Endothelial cell of umbilical vein (primary cell): ENCODE data around the gene ROBO4. TPM values are rescaled to one million over a fixed set of nuclear protein-coding genes. Genes with fewer than 3 reads are reported as not detected.
A peak's percentile ranks its signal among the peaks of the same experiment; 100 is the strongest.

Experiments used
- BruUV-seq: library from RNA; stranded (reverse); fragments of 400-500 nt; replicated peaks from 2 replicates; lab custom pipeline; 2021; lab: Mats Ljungman, UMichigan
- CTCF ChIA-PET: fragments of 300-600, 350-600 bp; sonication (Branson Sonifier 250); formaldehyde crosslinking; loops from one replicate; lab custom pipeline; 2021; ENCODE audit warnings: antibody characterized with exemption, inconsistent platforms; lab: Charles Lee
- POLR2A ChIA-PET: fragments of 300-600, 350-600 bp; sonication (Branson Sonifier 250); formaldehyde crosslinking; loops from one replicate; lab custom pipeline; 2021; ENCODE audit warnings: antibody characterized with exemption, inconsistent platforms; lab: Charles Lee
- DNase-seq: peaks from one replicate; pipeline ENCODE4 v3.0.0-alpha.2; 2011; ENCODE audit warnings: low read depth, low spot score
- FAIRE-seq: peaks from 2 replicates; lab custom pipeline; 2011; peaks lifted over from hg19 to GRCh38; lab: Jason Lieb, UNC
- H2AFZ ChIP-seq: 2 replicates; pipeline ENCODE4 v1.6.0; 2012; ENCODE audit warnings: low read depth, low read length, control low read depth, inconsistent platforms
- H3K27ac ChIP-seq: 2 replicates; pipeline ENCODE4 v1.5.1; 2011; ENCODE audit warnings: low read depth, mild to moderate bottlenecking, control low read depth, low read length, moderate library complexity; ENCODE audit not compliant: insufficient read depth
- H3K27me3 ChIP-seq, 2 experiments: 2 replicates each; pipeline versions ENCODE4 v1.6.0 to v1.6.1; 2011; ENCODE audit warnings: low read length in 2 of 2, mixed read lengths in 1 of 2; ENCODE audit not compliant: control insufficient read depth in 2 of 2, insufficient read depth in 2 of 2
- H3K36me3 ChIP-seq, 2 experiments: 2 replicates in 1 of 2; 3 replicates in 1 of 2; pipeline ENCODE4 v1.5.1; 2011; ENCODE audit warnings: low read length in 2 of 2, mild to moderate bottlenecking in 1 of 2, moderate library complexity in 1 of 2; ENCODE audit not compliant: control insufficient read depth in 2 of 2, insufficient read depth in 2 of 2; ENCODE audit errors: extremely low read depth in 1 of 2
- H3K4me1 ChIP-seq: 3 replicates; pipeline ENCODE4 v1.5.1; 2011; ENCODE audit warnings: mild to moderate bottlenecking, low read length; ENCODE audit not compliant: control insufficient read depth, insufficient read depth; ENCODE audit errors: extremely low read depth
- H3K4me2 ChIP-seq: 2 replicates; pipeline ENCODE4 v1.6.1; 2011; ENCODE audit warnings: low read length, control low read depth, mixed read lengths; ENCODE audit not compliant: insufficient read depth
- H3K4me3 ChIP-seq, 3 experiments: fragments of 200-600 bp in 1 of 3; sonication (generic), shearing (Covaris generic) in 1 of 3; replicated peaks in 1 of 3; 2 replicates each; pipeline ENCODE4 v1.5.1; 2011 to 2016; ENCODE audit warnings: control low read depth in 3 of 3, low read length in 3 of 3, mild to moderate bottlenecking in 2 of 3, inconsistent platforms in 1 of 3, low read depth in 1 of 3, moderate library complexity in 1 of 3; ENCODE audit not compliant: insufficient read depth in 1 of 3
- H3K79me2 ChIP-seq: 2 replicates; pipeline ENCODE4 v1.6.0; 2012; ENCODE audit warnings: low read length, inconsistent platforms; ENCODE audit not compliant: control insufficient read depth, insufficient read depth
- H3K9ac ChIP-seq: replicated peaks from 2 replicates; pipeline ENCODE3; 2011; ENCODE audit warnings: low read length, control low read depth; ENCODE audit not compliant: insufficient read depth; ENCODE audit errors: extremely low read depth
- H3K9me1 ChIP-seq: replicated peaks from 3 replicates; pipeline ENCODE4 v1.6.0; 2011; ENCODE audit warnings: mild to moderate bottlenecking, low read length; ENCODE audit not compliant: control insufficient read depth, insufficient read depth; ENCODE audit errors: extremely low read depth
- H3K9me3 ChIP-seq: replicated peaks from 2 replicates; pipeline ENCODE4 v1.5.1; 2012; ENCODE audit warnings: low read length, inconsistent platforms; ENCODE audit not compliant: control insufficient read depth, insufficient read depth
- H4K20me1 ChIP-seq: replicated peaks from 2 replicates; pipeline ENCODE3; 2011; ENCODE audit warnings: mild to moderate bottlenecking, low read length; ENCODE audit not compliant: control insufficient read depth, insufficient read depth; ENCODE audit errors: extremely low read depth
- CTCF ChIP-seq, 2 donors: IDR thresholded peaks; 1 replicate in 1 of 2; 2 replicates in 1 of 2; pipeline ENCODE4 v1.5.1; 2011; ENCODE audit warnings: low read length in 2 of 2, mild to moderate bottlenecking in 2 of 2, moderate library complexity in 2 of 2, control low read depth in 1 of 2, inconsistent platforms in 1 of 2, low read depth in 1 of 2; ENCODE audit not compliant: insufficient read depth in 1 of 2; ENCODE audit errors: extremely low read depth in 1 of 2
- EZH2 ChIP-seq: IDR thresholded peaks from 2 replicates; pipeline ENCODE4 v1.6.1; 2012; ENCODE audit warnings: borderline replicate concordance, low read depth, mild to moderate bottlenecking, moderate library complexity, low read length, inconsistent platforms; ENCODE audit not compliant: severe bottlenecking
- FOS ChIP-seq: IDR thresholded peaks from 2 replicates; pipeline ENCODE4 v1.6.1; 2011; ENCODE audit warnings: mild to moderate bottlenecking, low read length, moderate library complexity, borderline replicate concordance; ENCODE audit not compliant: insufficient read depth
- GATA2 ChIP-seq: IDR thresholded peaks from 2 replicates; pipeline ENCODE4 v1.7.0; 2011; ENCODE audit warnings: low read depth, mild to moderate bottlenecking, moderate library complexity, mixed read lengths, low read length; ENCODE audit not compliant: insufficient read length, insufficient read depth
- JUN ChIP-seq: IDR thresholded peaks from 2 replicates; pipeline ENCODE4 v1.6.1; 2011; ENCODE audit warnings: borderline replicate concordance, low read depth; ENCODE audit not compliant: insufficient read length, insufficient read depth
- MAX ChIP-seq: IDR thresholded peaks from 2 replicates; pipeline ENCODE4 v1.6.1; 2011; ENCODE audit not compliant: insufficient read depth, insufficient read length
- MYC ChIP-seq: IDR thresholded peaks from one replicate; pipeline ENCODE4 v1.6.1; 2011; ENCODE audit warnings: mild to moderate bottlenecking, low read depth, low read length
- POLR2A ChIP-seq: IDR thresholded peaks from 2 replicates; pipeline ENCODE4 v1.6.1; 2012; ENCODE audit warnings: low read depth, mild to moderate bottlenecking, control low read depth, low read length
- POLR2AphosphoS5 ChIP-seq: IDR thresholded peaks from 2 replicates; pipeline ENCODE4 v1.6.1; 2012; ENCODE audit warnings: low read depth, mild to moderate bottlenecking, control low read depth, low read length, moderate library complexity; ENCODE audit not compliant: insufficient read depth
- dilution Hi-C: fragments of 300-500 bp; cut with MboI; formaldehyde crosslinking; loops from one replicate; pipeline ENCODE4 v1.15.0; 2019; ENCODE audit warnings: low sequenced_read_pairs; ENCODE audit not compliant: extremely low pct_ligation_motif_present
- intact Hi-C: fragments of 100-400 bp; cut with micrococcal nuclease; formaldehyde crosslinking; loops from one replicate; pipeline ENCODE4 v1.10.0; 2022
- polyA plus RNA-seq, 4 experiments: library from polyadenylated mRNA; depleted of rRNA in 3 of 4; stranded (reverse) in 3 of 4; unstranded in 1 of 4; fragments of >200 nt; gene quantifications; 2 replicates each; pipeline versions ENCODE4 v1.2.1 to v1.2.3, GENCODE V29; 2011 to 2012; ENCODE audit warnings: missing spikeins in 1 of 4
- total RNA-seq: library from RNA; stranded (reverse); gene quantifications from 2 replicates; pipeline ENCODE4 v1.2.3, GENCODE V29; 2021

The ROBO4 gene
- total and polyA plus RNA-seq, 2 donors (not counting 3 experiments of a cell fraction or from before 2014, with no cell fraction given), result 260 to 474 TPM

GRCh38 chr11:124875401-124875800, 22.3 kb downstream of the ROBO4 start:
- Histone ChIP-seq H3K4me2 (peak overlapping the region; percentile 65), H4K20me1 (no peaks in the 10 kb centered on the region), H3K4me3 (no peak overlapping the region), H2AFZ (no peak overlapping the region), H3K9me3 (no peaks in the 10 kb centered on the region), H3K27ac (no peak overlapping the region), H3K9me1 (no peaks in the 10 kb centered on the region), H3K36me3 (no peaks in the 10 kb centered on the region), H3K79me2 (no peaks in the 10 kb centered on the region), H3K27me3 (peaks cover 26 to 34% of the 10 kb centered on the region in 2 experiments), H3K4me1 (peaks cover 21% of the 10 kb centered on the region), H3K9ac (no peak overlapping the region)
- DNase-seq, result no peak
- ChIA-PET POLR2A (interaction anchor here (1.3 kb wide), 1 partner anchor 236 kb away, joined by 3 read pairs; the partner anchor contains the start of gene TMEM218), CTCF (interaction anchor here (1.1 to 3.5 kb wide), 10 partner anchors 9 to 127 kb away, joined by 3 to 70 read pairs (median 11); partner anchors contain the start of genes ROBO3 and ROBO4)
- dilution Hi-C loops, result no loop called here
- intact Hi-C loops, result no loop called here
- no TSS peak for BruUV-seq
- TF ChIP-seq MAX (no peak), JUN (no peak), GATA2 (no peak), MYC (no peak), POLR2AphosphoS5 (no peak), FOS (no peak), CTCF (IDR thresholded peaks at IDR 0.05; ENCODE audit: extremely low read depth in 1 of 2, insufficient read depth in 1 of 2, low read depth in 1 of 2, low read length in 2 of 2) (no peak), EZH2 (no peak), POLR2A (no peak)
- FAIRE-seq, result no peak
